GM19324 (cell line): ENCODE results near the gene SNX13.
"Not testable (repeated sequence)": the region's sequence is repeated elsewhere in the genome, so short reads cannot be mapped to it uniquely, and the experiment has no call there.

Experiments used
- ATAC-seq: cut with Tn5 transposase; IDR thresholded peaks from one replicate; pipeline ENCODE4 v1.9.1; 2021; ENCODE audit warnings: mild to moderate bottlenecking, moderate library complexity; ENCODE audit not compliant: unreplicated experiment, low FRiP score

SNX13 gene

DNA sequence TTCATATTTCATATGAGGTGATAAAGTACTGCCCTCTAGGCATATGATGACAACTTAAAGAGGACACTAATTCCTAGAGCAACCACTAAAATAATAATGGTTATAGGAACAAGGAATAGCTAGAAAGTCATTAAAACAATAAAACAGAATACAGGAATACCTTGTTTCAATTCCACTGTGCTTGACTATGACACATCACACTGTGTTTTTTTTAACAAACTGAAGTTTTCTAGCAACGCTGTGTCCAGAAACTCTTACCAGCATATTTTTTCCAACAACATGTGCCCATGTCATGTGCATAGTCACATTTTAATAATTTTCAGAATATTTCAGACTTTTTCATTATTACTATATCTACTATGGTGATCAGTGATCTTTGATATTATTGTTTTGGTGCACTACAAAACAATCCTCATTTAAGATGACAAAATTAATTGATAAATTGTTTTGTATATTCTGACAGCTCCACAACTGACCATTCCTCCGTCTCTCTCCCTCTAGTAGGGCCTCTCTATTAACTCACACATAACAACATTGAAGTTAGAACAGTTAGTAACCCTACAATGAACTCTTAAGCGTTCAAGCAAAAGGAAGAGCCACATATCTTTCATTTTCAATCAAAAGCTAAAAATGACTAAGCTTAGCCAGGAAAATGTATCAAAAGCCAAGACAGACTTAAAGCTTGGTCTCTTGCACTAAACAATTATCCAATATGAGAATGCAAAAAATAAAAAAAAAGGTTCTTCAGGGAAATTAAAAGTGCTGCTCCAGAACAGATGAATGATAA, 85.8 kb downstream of the SNX13 start:
- no peak for ATAC-seq

- no peak for ATAC-seq
Measured at GRCh38 chr7:17852361-17852760, 87.9 kb downstream of the SNX13 start.

GRCh38 chr7:17849504-17849903, 90.8 kb downstream of the SNX13 start:
- ATAC-seq, result no peak

DNA sequence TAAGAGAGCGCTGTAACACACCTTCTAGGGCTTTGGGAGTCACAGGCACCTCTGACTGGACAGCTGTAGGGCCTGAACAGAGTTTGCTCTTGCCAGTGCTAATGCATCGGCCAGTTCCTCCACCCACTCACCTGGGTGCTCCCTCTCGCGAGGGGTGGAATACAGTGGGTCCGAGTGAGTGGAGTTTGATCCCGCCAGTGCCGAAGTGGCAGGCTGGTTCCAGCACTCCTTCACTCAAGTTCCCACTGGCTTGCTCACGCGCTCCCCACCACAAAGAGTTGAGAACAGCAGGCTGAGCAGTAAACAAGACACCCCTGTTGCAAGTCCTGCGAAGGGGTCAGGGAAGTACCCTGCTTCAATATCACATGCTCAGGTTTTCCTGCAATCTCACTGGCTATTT, 91.8 kb downstream of the SNX13 start:
- ATAC-seq, result no peak

DNA sequence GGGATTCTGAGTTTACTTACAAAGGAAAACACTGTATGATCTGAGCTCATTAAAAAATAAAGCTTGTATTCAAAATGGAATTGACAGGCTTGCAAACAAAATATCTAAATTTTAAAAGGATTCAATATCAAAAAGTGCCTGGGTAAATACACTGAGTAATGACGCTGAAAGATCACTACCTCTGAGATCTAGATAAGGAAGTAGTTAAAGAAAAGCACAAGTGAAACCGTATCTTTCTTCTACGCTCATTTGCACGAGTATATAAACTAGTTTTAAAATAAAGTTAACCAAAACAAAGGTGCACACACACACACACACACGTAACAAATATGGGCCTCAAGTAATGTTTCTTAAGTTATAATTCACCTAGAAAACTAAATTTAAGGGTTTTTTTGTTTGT, 93.4 kb downstream of the SNX13 start:
- ATAC-seq, result no peak

- no peak for ATAC-seq
Measured at GRCh38 chr7:17845197-17845547, 95.1 kb downstream of the SNX13 start.

GRCh38 chr7:17844514-17845196, 95.6 kb downstream of the SNX13 start:
- no peak for ATAC-seq

DNA sequence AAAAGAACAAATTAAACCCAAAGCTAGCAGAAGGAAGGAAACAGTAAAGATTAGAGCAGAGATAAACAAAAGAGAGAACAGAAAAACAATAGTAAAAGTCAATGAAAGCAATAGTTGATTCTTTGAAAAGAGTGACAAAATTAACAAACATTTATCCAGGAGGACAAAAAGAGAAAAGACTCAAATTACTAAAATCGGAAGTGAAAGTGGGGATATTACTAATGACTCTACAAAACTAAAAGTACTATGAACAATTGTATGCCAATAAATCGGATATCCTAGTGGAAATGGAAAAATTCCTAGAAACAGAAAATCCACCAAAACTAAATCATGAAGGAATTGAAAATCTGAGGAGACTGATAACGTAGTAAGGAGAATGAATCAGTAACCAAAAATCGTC, 96.3 kb downstream of the SNX13 start:
- no peak for ATAC-seq

DNA sequence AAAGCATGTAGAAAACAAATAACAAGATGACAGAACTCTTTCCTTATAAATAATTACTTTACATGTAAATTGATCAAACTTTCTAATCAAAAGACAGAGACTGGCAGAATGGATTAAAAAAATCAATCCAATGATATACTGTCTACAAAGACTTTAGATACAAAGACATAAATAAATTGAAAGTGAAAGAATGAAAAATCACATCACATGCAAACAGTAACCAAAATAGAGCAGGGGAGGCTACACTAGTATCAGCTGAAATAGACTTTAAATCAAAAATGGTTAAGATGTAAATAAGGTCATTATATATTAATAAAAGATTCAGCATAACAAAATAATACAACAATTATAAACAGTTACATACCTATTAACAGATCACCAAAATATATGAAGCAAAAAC, 97.3 kb downstream of the SNX13 start:
- ATAC-seq, result no peak

DNA sequence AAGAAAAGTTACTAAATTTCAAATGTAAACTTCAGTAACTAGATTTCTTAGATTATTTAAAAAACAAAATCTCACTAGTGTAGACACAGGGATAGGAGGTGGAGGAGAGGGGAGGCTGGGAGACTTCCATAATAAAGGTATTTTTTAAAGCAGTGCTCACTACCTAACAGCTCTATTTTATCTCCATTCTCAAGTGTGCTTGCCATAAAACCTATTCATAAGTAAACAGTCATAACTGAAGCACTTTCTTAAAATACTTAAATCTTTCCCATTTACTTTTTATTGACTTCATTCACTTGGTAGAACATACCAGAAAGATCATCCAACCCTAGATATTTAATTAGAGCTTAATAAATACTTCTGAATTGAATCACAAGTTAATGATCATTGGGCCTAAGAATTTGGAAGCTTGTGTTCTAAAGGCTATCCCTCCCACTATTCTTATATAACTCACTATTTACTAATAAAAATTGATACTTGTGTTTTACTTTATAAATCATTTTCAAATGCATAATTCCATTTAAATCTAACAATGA, 107.4 kb downstream of the SNX13 start:
- ATAC-seq, result no peak

DNA sequence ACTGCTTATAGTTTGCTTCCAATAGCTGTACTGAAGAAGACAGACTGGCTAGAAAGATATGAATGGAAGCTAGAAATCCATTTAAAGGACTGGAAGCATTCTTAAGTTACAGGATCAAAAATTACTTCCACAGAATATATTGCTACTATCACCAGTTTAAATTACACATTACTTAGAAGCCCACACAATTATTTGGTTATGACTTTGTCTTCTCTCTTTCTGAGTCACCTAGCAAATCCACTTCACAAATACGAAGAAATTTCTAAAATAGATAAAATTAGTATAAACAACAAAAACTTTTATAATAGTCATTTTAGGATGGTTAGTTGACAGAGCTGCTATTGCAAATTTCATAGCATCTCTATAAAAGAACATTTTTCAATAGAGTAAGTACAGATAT, 108.1 kb downstream of the SNX13 start:
- ATAC-seq, result no peak

GRCh38 chr7:17830206-17830605, 110.1 kb downstream of the SNX13 start:
- no peak for ATAC-seq

DNA sequence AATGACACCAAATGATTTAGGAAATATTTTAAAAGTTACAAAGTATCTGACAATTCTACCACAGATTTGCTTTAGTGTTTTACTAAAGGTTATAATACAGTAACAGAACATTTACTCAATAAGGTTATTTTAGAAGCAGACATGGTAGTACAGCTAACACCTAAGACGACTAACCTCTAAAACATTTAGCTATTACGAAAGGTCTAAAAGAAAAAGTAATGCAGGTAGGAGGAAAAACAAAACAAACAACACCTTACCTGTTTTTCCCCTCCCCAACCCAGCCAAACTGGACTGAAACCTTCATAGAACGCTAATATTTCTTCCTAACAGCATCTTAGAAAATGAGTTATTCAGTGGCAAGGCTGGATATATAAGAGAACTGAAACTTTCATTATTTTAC, 111.3 kb downstream of the SNX13 start:
- ATAC-seq, result no peak

GRCh38 chr7:17822547-17823173, 117.6 kb downstream of the SNX13 start:
- ATAC-seq, result no peak

GRCh38 chr7:17816903-17817302, 123.4 kb downstream of the SNX13 start:
- no peak for ATAC-seq

GRCh38 chr7:17815318-17815717, 125.0 kb downstream of the SNX13 start:
- ATAC-seq, result no peak

- ATAC-seq, result no peak
Measured at GRCh38 chr7:17814058-17814457, 126.2 kb downstream of the SNX13 start.

- not testable (repeated sequence) for ATAC-seq
Measured at GRCh38 chr7:17809215-17809614, 131.1 kb downstream of the SNX13 start.

DNA sequence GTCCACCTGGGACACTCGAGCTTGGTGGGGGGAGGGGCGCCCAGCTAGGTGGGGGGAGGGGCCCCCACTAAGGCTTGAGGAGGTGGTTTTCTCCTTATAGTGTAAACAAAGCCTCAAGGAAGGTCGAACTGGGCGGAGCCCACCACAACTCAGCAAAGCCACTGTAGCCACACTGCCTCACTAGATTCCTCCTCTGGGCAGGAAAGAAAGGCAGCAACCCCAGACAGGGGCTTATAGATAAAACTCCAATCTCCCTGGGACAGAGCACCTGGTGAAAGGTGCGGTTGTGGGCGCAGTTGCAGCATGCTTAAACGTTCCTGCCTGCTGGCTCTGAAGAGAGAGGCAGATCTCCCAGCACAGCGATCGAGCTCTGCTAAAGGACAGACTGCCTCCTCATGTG, 133.1 kb downstream of the SNX13 start:
- ATAC-seq, result no peak

GRCh38 chr7:17806631-17807030, 133.7 kb downstream of the SNX13 start:
- no peak for ATAC-seq

- ATAC-seq, result no peak
Measured at GRCh38 chr7:17802056-17802455, 138.2 kb downstream of the SNX13 start.
